G401 (cell line): ENCODE data around the gene PODXL. TPM values are rescaled to one million over a fixed set of nuclear protein-coding genes. Genes with fewer than 3 reads are reported as not detected.
"Not testable (repeated sequence)": the region's sequence is repeated elsewhere in the genome, so short reads cannot be mapped to it uniquely, and the experiment has no call there.

Experiments used
- DNase-seq: peaks from one replicate; pipeline ENCODE4 v3.0.0-alpha.2; 2015; ENCODE audit warnings: low spot score
- in situ Hi-C: cut with HindIII; loops from 2 replicates; pipeline ENCODE4 v1.10.0; 2016; ENCODE audit warnings: low sequenced_read_pairs, mixed read lengths
- total RNA-seq: library from RNA; depleted of rRNA; stranded (reverse); fragments of >200 nt; shearing (Covaris generic); gene quantifications from 2 replicates; pipeline ENCODE4 v1.2.3, GENCODE V29; 2014

The PODXL gene
- total RNA-seq, 1 experiment from 2014 or later: 0.92 TPM

DNA sequence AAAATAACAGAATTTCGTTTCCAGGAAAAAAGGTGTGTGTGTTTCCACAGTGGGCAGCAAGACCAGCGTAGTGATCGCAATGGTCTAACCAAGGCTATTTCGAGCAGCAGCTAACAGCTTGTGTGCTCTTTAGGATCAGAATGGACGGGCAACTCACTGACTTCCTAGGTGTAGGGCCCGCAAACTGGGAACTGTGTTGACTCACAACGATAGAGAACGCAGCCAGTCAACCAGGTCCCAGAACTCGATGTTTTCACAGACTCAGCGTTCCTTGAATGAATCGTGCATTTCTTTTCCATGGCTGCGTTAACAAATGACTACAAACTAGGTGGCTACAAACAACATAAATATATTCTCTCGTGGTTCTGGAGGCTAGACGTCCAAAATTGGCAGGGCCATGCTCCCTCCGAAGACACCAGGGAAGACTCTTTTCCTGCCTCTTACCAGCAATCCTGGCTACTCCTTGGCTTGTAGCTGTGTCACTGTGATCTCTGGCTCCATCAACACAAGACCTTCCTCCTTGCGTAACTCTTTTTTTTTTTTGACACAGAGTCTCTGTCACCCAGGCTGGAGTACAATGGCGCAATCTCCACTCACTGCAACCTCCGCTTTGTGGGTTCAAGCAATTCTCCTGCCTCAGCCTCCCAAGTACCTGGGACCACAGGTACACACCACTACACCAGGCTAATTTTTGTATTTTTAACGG is 39.1 kb downstream of the PODXL start:
- in situ Hi-C loops: no loop called here
- no peak for DNase-seq

DNA sequence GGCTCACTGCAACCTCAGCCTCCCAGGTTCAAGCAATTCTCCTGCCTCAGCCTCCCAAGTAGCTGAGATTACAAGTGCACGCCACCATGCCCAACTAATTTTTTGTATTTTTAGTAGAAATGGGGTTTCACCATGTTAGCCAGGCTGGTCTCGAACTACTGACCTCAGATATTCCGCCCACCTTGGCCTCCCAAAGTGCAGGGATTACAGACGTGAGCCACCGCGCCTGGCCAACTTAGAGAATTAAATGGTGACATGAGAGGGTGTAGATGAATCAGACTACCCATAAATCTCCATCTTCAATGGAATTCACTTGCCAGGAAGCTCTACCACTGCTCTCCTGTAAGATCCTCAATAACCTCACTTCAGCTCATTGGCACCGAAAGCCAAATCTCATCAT is 41.0 kb downstream of the PODXL start:
- DNase-seq, in situ Hi-C loops: not testable (repeated sequence)

GRCh38 chr7:131513245-131514061 is 43.0 kb downstream of the PODXL start:
- in situ Hi-C loops: no loop called here
- peak; percentile 81 for DNase-seq

- in situ Hi-C loops: no loop called here
- no peak for DNase-seq
Observed at GRCh38 chr7:131511774-131512535, 44.5 kb downstream of the PODXL start.

DNA sequence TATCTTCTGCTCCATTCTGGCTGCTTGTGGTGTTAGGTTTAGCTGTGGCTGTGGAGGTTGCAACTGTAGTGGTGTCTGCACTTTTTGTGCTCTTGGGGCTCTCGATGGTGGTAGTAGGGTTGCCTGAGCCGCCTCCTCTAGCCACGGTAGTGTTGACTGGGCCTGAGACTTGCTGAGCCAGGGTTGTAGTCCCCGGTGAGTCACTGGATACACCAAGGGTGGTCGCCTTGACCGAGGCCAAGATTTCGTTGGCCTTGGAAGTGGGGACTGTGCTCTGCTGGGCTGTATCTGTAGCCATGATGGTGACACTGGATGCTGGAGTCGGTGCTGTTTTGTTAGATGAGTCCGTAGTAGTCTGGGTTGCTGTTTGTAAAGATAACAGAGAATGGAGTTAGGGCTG is 45.4 kb downstream of the PODXL start:
- in situ Hi-C loops: no loop called here
- no peak for DNase-seq

DNA sequence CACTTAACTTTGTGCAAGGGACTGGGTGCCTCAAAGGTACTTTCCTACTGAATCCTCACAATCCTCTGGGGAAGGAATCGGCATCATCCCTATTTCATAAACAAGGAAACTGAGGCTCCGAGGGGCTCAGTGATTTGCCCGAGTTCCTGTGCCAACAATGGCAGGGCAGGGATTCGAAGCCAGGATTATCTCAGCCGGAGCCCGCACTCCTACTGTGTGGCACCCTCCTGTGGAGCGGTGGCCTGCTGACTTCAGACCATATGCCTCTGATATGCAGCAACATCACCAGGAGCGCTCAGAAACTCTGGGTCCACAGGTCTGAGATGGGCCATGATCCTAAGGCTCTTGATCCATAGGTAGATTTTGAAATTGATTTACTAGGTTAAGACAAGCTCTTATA is 46.6 kb downstream of the PODXL start:
- DNase-seq: no peak
- in situ Hi-C loops: no loop called here

DNA sequence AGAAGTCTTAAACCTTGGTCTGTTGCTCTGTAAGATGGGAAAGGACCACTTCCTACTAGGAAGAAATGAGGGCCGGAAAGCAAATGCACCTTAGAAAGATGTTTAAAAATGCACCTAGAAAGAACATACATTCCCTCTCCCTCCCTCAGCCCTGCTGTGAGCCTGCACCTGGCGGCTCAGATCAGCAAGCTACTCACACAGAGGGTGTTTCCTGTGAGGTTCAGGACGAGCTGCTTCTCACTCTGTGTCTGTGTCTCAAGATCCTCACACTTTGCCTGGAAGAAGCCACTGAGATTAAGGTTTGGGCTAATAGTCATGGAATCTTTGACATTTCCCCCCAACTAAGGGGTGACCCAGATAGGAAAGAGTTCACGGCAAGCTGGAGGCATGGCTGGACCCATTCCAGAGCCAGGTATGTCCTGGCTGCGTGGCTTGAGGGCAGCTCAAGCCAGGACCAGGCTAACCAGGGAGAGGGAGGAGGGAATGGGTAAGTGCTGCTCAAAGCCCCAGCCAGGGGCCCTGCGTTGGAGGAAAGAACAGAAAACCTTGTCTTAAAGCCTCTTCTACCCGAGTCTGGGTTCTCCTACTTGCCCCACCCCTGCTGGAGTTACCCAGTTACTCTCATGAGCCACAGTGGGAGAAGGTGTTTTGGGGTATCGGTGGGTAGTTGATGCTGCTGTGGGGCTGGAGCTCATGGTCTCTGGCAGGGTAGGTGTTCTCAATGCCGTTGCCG is 47.5 kb downstream of the PODXL start:
- in situ Hi-C loops: no loop called here
- peak; percentile 39 for DNase-seq

GRCh38 chr7:131507592-131508331 is 48.7 kb downstream of the PODXL start:
- in situ Hi-C loops: no loop called here
- peak; percentile 85 for DNase-seq

DNA sequence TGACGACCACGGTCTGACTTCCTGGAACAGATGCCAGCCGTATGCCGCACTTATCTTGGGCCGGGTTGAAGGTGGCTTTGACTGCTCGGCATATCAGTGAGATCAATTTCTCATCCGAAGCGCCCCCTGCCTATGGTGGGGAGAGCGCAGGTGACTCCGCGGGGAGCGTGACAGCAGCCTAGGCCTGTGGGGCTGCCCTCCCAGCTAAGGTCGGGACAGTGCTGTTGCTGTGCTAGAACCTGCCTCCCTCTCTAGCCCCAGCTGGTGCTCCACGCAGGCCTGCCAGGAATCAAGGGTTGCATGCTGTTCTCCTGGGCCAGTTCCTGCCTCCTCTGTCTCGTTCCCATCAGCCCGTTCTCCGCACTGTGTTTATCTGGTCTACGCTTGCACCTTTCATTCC is 49.8 kb downstream of the PODXL start:
- DNase-seq: peak; percentile 78
- in situ Hi-C loops: no loop called here

- in situ Hi-C loops: no loop called here
- DNase-seq: no peak
Observed at GRCh38 chr7:131505636-131506557, 50.5 kb downstream of the PODXL start.

- DNase-seq, in situ Hi-C loops: not testable (repeated sequence)
Observed at GRCh38 chr7:131505037-131505620, 51.3 kb downstream of the PODXL start.

DNA sequence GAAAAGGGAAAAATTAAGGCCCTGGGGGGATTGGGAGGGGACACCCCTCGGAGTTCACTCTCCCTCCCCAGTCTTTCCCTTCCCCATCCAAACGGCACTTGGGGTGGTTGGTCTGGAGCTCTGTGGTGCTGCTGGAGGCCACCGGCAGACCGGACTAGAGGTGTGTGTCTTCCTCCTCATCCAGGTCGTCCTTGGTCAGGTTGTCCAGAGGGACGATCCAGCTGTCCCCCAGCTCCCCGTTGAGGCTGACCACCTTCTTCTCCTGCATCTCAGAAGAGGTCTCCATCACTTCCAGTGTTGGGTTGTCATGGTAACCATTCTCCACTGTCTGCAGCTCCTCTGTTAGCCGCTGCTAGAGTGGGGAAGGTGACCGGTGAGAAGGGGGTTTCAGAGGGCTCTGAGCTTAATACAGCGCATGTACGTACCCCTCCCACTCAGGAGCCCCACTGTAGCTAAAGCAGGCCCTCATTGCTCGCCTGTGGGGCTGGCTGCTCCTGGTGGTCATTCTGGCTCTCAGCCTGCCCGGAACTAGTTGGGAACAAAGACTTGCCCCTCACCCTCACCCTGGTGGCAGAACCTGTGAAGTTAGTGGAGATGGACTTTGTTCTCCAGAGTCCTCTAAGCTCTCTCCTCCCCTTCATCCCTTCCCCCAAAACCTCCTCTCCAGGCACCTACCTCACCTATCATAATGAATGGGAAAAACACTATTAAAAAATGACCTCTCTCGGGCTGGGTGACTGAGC is 52.1 kb downstream of the PODXL start:
- DNase-seq: no peak
- in situ Hi-C loops: no loop called here

DNA sequence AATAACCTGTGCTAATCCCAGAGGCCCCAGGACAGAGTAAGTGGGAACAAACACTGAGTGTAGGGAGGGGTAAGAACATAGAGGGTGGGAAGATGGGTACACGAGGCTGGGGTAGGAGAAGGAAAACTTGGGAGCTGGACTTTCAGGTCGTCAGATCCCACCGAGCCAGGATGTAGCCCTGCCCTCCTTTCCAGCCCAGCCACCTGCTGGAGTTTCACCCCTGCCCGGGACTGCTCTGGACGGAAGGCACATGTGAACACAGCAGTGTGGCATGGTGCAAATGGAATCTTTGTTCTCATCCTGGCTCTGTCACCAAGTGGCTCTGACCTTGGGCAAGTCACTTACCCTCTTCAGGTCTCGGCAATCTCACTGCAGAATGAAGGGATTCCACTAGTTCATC is 52.8 kb downstream of the PODXL start:
- no peak for DNase-seq
- in situ Hi-C loops: no loop called here

DNA sequence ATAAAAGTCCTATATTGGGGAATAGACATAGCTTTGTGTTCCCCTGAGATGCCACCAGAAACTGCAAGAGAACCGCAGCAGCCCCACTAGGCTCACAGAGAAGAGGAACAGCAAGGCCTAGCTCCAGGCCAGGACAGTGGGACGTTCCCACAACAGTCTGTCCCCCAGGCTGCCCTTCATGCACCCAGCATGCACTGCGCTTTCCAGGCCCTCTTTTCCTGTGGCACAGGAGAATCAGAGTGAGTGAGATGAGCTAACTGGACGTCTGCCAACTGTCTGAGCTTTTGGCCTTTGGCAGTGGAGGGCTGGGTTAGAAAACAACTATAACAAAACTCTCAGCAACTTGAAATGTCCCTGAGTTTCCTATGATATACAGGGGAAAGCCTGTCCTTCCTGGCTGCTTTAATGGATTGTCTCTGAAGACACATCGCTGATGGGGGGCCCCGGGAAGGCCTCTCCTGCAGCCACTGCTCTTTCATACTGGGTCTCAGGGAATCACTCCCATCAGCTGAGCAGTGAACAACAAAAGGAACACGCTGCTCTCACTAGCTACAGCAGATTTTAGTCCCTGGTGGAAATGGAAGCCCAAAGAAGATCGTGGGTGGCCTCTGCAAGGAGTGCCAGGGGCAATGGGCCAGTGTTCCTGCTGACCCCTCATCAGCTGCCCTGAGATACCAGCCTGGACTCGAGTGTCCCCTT is 53.5 kb downstream of the PODXL start:
- in situ Hi-C loops: no loop called here
- peak; percentile 45 for DNase-seq

- no peak for DNase-seq
- in situ Hi-C loops: no loop called here
Observed at GRCh38 chr7:131501930-131502685, 54.3 kb downstream of the PODXL start.
